H7 (cell line): Measurements from ENCODE around the gene DNHD1. TPM values are rescaled to one million over a fixed set of nuclear protein-coding genes. Genes with fewer than 3 reads are reported as not detected.
"Not testable (repeated sequence)": the region's sequence is repeated elsewhere in the genome, so short reads cannot be mapped to it uniquely, and the experiment has no call there.

Source experiments
- DNase-seq: peaks from one replicate; pipeline ENCODE4 v3.0.0; 2012
- H3K27me3 ChIP-seq: 2 replicates; pipeline ENCODE4 v1.6.0; 2011; ENCODE audit warnings: mild to moderate bottlenecking, low read length; ENCODE audit not compliant: control insufficient read depth, insufficient read depth
- H3K36me3 ChIP-seq: replicated peaks from 2 replicates; pipeline ENCODE4 v1.5.1; 2011; ENCODE audit warnings: low read length; ENCODE audit not compliant: control insufficient read depth, insufficient read depth
- H3K4me3 ChIP-seq: 2 replicates; pipeline ENCODE4 v1.5.1; 2011; ENCODE audit warnings: low read depth, mild to moderate bottlenecking, control low read depth, low read length, moderate library complexity; ENCODE audit not compliant: insufficient read depth
- total RNA-seq: library from RNA; depleted of rRNA; stranded (reverse); fragments of >200 nt; shearing (Covaris generic); gene quantifications from 2 replicates; pipeline ENCODE4 v1.2.3, GENCODE V29; 2014

The DNHD1 gene
- total RNA-seq, 1 experiment from 2014 or later, result 5.9 TPM

DNA sequence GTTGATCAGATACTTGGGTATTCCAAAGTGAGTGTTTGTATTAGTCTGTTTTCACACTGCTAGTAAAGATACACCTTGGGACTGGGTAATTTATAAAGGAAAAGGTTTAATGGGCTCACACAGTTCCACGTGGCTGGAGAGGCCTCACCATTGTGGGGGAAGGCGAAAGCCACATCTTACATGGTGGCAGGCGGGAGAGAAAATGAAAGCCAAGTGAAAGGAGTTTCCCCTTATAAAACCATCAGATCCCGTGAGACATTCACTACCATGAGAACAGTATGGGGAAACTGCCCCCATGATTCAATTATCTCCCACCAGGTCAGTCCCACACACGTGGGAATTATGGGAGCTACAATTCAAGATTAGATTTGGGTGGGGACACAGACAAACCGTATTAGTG is 8.7 kb upstream of the DNHD1 start:
- Histone ChIP-seq H3K36me3 (peaks cover 13% of the 10 kb centered on the region), H3K27me3 (no peaks in the 10 kb centered on the region), H3K4me3 (no peak overlapping the region)
- no peak for DNase-seq

DNA sequence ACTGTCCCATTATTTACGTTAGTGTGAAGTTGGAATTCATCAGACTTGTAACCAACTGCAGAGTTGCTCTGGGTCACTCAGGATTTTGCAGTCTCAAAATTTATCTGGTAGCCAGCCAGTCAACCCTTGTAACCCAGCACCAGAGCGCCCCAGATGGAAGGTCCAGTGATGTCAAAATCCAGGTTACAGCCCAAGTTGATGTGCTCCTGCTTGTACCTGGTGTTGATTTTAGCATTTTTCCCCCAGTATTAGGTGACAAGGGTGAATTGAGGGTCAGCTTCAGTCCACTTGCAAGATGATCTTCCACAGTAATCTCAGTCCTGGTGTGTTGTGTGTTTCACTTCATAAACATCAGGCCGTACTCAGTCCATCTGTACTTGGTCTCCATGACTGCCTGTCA is 8.3 kb upstream of the DNHD1 start:
- no peak for DNase-seq
- H3K36me3 ChIP-seq, result peaks cover 12% of the 10 kb centered on the region
- no peaks in the 10 kb centered on the region for H3K27me3 ChIP-seq
- no peak overlapping the region for H3K4me3 ChIP-seq

DNA sequence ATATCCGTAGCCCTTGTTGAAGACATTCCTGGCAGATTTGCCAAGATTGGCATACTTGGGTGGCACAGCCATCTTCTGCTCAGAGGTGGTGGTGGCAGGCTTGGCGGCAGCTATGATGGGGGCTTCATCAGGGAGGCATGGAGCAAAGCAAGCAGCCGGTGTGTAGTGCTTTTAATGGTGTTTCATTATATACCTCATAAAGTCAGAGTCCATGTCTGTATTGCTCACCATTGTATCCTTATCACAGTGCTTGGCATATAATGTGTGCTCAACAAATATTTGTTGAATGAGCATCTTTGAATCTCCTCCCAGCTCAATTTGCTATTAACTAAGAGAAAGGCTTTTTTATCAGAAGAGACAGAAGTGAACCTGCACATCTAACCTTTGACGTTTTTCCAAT is 7.8 kb upstream of the DNHD1 start:
- H3K4me3 ChIP-seq, result no peak overlapping the region

DNA sequence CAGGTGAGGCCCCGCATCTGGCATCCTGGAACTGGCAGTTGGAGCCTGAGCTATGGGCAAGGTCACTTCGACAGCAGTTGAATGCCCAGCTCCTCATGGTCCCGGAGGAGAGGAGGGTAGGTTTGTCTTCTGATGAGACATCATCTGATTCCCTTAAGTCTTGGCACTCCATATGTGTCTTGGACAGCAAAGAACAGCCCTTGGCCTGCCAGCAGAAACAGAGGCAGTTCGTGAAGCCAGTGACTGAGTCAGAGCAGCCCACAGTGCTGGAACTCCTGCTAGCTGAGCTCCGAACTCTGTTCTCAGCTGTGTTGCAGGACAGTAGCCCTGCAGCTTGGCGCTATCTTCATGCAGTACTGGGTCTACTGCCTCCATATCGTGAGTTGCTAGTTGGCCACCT is 1.0 kb downstream of the DNHD1 start:
- DNase-seq, result no peak

More for the DNA sequence above, 7.8 kb upstream of the DNHD1 start:
- peaks cover 11% of the 10 kb centered on the region for H3K36me3 ChIP-seq
- DNase-seq, result no peak
- no peaks in the 10 kb centered on the region for H3K27me3 ChIP-seq

DNA sequence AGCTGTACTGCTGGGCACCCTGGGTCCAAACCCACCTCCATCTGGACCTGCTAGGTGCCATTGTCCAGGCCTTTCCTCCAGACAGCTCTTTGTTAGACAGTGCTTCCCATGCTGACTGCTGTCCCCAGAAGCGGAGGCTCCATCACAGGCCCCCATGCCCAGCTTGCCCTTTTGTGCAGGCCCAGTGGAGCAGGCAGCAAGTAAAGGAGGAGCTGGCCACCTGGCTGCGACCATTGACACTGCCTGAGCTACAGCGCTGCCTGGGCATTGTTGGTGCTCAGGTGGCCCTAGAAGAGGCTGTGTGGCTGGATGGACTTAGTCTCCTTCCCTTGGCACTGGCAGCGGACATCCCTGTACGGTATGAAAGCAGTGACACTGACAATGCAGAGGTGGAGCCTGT is 1.5 kb downstream of the DNHD1 start:
- Histone ChIP-seq H3K27me3 (no peaks in the 10 kb centered on the region), H3K4me3 (no peak overlapping the region), H3K36me3 (peaks cover 8% of the 10 kb centered on the region)
- no peak for DNase-seq

More for the DNA sequence above, 1.0 kb downstream of the DNHD1 start:
- H3K4me3 ChIP-seq, result no peak overlapping the region
- no peaks in the 10 kb centered on the region for H3K27me3 ChIP-seq
- H3K36me3 ChIP-seq, result peaks cover 8% of the 10 kb centered on the region

DNA sequence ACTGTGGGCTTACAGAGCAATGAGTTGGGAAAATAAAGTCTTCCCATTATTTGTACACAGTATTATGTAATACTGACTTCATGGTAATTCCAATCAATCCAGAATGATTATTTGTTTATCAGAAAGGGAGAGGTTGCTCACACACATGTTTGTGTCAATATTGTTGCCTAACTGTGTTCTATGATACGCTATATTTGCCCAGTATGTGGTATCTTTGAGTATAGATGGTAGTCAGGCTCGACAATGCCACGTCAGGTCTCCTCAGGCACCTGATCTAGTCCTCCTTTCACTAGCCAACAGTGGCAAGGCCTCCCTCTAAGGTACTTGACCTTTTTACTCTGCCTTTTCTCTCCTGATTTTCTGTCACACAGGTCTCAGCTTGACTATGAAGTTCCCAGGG is 5.3 kb downstream of the DNHD1 start:
- DNase-seq, result no peak
- Histone ChIP-seq H3K27me3 (no peaks in the 10 kb centered on the region), H3K4me3 (no peak overlapping the region), H3K36me3 (peaks cover 6% of the 10 kb centered on the region)

DNA sequence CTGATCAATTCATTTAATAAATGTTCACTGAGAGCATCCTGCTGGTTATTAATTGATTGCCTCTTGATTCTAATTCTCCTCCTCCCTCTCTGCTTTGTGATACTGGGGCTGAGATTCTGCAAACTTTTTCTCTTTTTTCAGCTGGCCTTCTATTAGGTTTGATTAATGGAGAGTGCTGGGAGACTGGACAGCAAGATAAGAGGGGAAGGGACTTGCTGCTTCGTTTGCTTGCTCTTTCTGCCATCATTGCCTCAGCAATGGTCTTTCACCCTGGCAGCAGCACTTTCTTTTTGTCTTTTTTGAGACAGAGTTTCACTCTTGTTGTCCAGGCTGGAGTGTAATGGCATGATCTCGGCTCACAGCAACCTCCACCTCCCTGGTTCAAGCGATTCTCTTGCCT is 7.1 kb downstream of the DNHD1 start:
- Histone ChIP-seq H3K27me3 (no peaks in the 10 kb centered on the region), H3K4me3 (no peak overlapping the region), H3K36me3 (peaks cover 4% of the 10 kb centered on the region)
- DNase-seq, result no peak

DNA sequence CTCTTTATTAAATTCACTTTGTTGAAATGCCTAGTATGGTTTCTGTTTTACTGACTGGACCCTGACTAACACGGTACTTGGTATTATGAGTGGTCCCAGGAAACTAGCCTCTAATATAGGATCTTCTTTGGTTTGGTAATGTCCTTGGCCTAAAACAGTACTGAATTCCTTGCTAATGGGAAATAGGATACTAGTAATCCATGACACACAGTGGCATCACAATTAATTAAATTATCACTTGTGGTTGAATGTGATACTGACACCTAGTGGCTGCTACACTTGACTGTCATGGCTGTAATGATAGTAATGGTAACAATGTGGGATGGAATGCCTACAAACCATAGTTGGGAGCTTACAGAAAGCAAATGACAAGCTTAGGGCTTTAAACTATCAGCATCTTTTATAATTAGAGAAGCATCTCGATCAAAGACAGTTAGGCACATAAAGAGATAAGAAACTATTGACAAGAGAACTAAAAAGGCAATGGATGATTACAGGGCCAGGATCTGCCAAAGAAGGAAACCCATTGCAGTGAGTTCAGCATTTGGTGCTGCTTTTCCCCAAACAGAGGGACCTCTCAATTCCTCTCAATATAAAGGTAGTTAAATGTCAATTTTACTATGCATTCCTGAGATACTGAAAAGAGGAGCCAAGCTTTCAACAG is 8.6 kb downstream of the DNHD1 start:
- no peak overlapping the region for H3K4me3 ChIP-seq
- peaks cover 2% of the 10 kb centered on the region for H3K36me3 ChIP-seq
- peak; percentile 57 for DNase-seq
- H3K27me3 ChIP-seq, result no peaks in the 10 kb centered on the region

DNA sequence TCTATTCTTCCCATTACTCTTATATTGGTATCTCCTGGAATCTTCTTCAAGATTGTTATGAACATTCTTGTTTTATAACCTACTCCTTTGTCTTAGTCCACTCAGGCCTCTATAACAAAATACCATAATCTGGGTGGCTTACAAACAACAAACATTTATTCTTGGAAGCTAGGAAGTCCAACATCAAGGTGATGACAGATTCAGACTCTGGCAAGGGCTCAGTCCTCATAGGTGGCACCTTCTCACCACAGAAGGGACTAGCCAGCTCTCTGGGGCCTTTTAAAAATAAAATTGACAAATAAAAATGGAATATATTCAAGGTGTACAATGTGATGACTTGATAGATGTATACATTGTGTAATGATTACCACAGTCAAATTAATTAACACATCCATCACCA is 19.8 kb downstream of the DNHD1 start:
- no peak for DNase-seq
- H3K36me3 ChIP-seq, result peaks cover 5% of the 10 kb centered on the region
- H3K4me3 ChIP-seq, result no peak overlapping the region
- no peaks in the 10 kb centered on the region for H3K27me3 ChIP-seq

DNA sequence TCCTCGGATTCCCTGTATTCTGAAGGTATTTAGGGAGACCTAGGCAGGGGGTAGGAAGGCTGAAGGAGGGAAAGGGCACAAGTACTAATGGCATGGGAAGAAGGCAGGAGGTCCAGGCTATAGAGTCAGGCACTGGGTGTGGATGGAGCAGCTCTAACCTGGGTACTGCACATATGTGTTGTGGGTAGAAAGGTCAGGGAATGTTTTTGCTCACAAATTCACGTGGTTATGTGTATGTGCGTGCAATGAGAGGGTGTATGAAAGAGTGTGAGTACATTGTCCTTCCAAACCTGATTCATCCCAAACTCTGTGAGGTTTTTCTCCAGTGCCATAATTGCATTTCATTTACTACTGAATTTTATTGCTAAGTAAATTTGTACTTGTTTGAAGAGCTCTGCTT is 23.2 kb downstream of the DNHD1 start:
- DNase-seq, result no peak
- H3K36me3 ChIP-seq, result peaks cover 2% of the 10 kb centered on the region
- H3K4me3 ChIP-seq, result no peak overlapping the region
- no peaks in the 10 kb centered on the region for H3K27me3 ChIP-seq

DNA sequence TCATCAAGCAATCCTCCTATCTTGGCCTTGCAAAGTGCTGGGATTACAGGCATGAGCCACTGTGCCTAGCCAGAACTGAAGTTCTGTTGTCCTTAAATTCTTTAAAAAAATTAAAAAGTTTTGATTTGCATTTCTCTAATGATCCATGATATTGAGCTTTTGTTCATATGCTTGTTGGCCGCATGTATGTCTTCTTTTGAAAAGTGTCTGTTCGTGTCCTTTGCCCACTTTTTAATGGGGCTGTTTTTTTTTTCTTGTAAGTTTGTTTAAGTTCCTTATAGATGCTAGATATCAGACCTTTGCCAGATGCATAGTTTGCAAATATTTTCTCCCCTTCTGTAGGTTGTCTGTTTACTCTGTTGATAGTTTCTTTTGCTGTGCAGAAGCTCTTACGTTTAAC is 24.9 kb downstream of the DNHD1 start:
- not testable (repeated sequence) for H3K27me3 ChIP-seq, DNase-seq, H3K4me3 ChIP-seq, H3K36me3 ChIP-seq

DNA sequence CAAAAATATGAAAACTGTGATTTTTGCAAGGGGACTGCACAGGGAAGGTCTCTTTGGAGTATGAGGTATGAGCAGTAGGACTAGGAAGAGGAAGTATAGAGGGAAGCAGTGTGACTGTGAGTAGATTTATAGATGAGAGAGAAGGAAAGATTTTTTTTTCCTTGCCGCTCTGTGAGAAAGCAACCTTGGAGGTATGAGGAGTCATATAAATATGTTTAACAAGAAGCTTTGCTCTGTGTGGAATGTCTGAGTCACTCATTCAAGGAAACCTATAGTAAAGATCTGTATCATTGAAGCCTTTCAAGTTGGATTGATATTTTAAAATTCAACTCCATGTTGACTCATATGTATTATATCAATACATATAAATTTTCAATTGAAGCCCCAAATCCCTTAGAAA is 26.2 kb downstream of the DNHD1 start:
- Histone ChIP-seq H3K4me3 (no peak overlapping the region), H3K36me3 (peaks cover 2% of the 10 kb centered on the region), H3K27me3 (no peaks in the 10 kb centered on the region)
- no peak for DNase-seq

DNA sequence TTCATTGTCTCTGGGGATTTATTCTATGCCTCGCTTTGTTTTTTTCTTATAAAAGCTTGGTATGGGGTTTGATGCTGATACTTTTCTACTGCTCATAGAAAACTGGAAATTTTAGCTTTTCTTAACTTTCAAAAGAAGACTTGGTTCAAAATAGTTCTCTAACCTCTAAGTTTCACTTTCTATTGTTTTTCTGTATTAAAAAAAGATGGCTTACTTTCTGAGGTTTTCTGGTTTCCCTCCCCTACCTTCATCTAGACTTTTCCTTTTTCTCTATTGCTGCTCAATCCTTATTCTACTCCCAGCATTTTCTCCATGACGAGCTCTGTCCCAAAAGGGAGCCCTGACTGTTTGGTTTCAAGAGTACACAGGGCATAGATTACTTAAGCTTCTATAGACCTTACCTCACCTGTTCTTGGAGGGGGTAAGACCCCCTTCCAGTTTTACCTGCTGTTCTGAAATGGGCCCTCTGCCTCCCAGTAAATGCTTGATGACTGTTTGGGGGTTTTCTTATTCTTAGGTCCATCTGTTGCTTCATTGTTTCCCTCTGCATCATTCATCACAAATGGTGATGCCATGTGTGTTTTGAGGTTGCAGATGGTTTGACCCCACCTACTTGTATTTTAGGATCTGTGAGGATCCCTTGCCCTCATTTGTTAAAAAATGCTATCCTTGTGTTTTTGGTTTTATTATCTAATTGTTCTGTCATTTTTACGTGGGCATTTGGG is 29.5 kb downstream of the DNHD1 start:
- Histone ChIP-seq H3K4me3 (no peak overlapping the region), H3K27me3 (no peaks in the 10 kb centered on the region), H3K36me3 (no peaks in the 10 kb centered on the region)
- DNase-seq, result no peak

DNA sequence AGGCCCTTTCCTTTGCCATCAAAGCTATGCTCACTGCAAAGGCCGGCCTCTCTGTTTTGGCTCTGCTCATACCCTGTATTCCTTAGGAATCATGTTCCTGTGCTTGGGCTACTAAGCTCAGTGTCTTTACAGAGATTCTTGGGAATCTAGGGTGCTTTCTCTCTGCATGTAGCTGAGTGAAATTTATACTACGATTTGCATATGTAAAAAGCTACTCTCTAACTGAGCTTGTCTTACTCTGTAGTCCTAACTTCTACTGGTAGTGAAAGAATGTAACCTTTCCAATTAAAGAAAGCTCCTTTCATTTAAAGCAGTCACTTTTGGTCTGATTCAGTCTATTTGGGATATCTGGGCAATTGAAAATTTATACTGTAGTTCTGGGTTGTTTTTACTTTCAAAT is 32.2 kb downstream of the DNHD1 start:
- no peak for DNase-seq
- H3K27me3 ChIP-seq, result no peaks in the 10 kb centered on the region
- peaks cover 2% of the 10 kb centered on the region for H3K36me3 ChIP-seq
- H3K4me3 ChIP-seq, result no peak overlapping the region

DNA sequence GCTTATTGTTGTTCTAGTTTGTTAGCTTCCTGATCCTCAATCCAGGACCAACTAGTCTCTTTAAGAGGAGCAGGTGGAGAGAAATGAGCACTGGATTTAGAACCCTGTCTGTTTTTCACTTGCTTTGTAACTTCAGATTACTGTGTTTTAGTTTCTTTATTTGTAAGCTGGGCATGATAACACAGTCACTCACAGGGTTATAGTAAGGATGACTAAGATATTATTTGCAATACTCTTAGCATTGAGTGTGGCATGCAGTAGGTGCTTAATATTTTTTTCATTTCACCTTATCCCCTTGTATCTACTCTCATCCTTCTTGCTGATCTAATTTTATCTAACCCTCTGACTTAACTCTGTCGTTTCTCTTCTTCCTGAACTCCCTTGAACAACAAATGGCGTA is 33.8 kb downstream of the DNHD1 start:
- Histone ChIP-seq H3K36me3 (peaks cover 2% of the 10 kb centered on the region), H3K4me3 (no peak overlapping the region), H3K27me3 (no peaks in the 10 kb centered on the region)
- no peak for DNase-seq
